Loucy (cell line): ENCODE results near the gene GLDN.

Experiments used
- H2AFZ ChIP-seq: fragments of 200-600 bp; sonication (generic); 2 replicates; pipeline ENCODE4 v1.6.0; 2016; ENCODE audit warnings: antibody characterized with exemption, mild to moderate bottlenecking, low read length, moderate library complexity
- H3F3A ChIP-seq: fragments of 200-600 bp; 2 replicates; pipeline ENCODE4 v1.6.0; 2016; ENCODE audit warnings: antibody characterized with exemption, low read depth, mild to moderate bottlenecking
- H3K27me3 ChIP-seq: fragments of 200-600 bp; sonication (generic); 2 replicates; pipeline ENCODE4 v1.6.1; 2014; ENCODE audit warnings: low read length, mild to moderate bottlenecking; ENCODE audit not compliant: insufficient read depth, poor library complexity, severe bottlenecking
- H3K36me3 ChIP-seq: fragments of 200-600 bp; sonication (generic); 2 replicates; pipeline ENCODE4 v1.6.1; 2016; ENCODE audit warnings: low read length; ENCODE audit not compliant: insufficient read depth
- H3K4me1 ChIP-seq: fragments of 200-600 bp; sonication (generic); 2 replicates; pipeline ENCODE4 v1.5.1; 2014; ENCODE audit warnings: low read length, mild to moderate bottlenecking; ENCODE audit not compliant: insufficient read depth, poor library complexity, severe bottlenecking
- H3K4me2 ChIP-seq: fragments of 200-600 bp; sonication (generic); 2 replicates; pipeline ENCODE4 v1.6.0; 2014; ENCODE audit warnings: antibody characterized with exemption, low read length, low read depth, mild to moderate bottlenecking; ENCODE audit not compliant: poor library complexity, severe bottlenecking
- H3K4me3 ChIP-seq: fragments of 200-600 bp; sonication (generic); 2 replicates; pipeline ENCODE4 v1.5.1; 2014; ENCODE audit warnings: low read length, mild to moderate bottlenecking, mixed read lengths; ENCODE audit not compliant: poor library complexity, severe bottlenecking
- H3K79me2 ChIP-seq: fragments of 200-600 bp; sonication (generic); 2 replicates; pipeline ENCODE4 v1.6.1; 2014; ENCODE audit warnings: low read length; ENCODE audit not compliant: insufficient read depth
- H3K9ac ChIP-seq: fragments of 200-600 bp; sonication (generic); 2 replicates; pipeline ENCODE4 v1.6.0; 2014; ENCODE audit warnings: mild to moderate bottlenecking, low read depth, low read length, moderate library complexity; ENCODE audit not compliant: poor library complexity, severe bottlenecking
- H3K9me2 ChIP-seq: fragments of 200-600 bp; sonication (generic); replicated peaks from 2 replicates; pipeline ENCODE4 v1.6.1; 2016; ENCODE audit warnings: low read depth, low read length, mixed read lengths
- H3K9me3 ChIP-seq: fragments of 200-600 bp; sonication (generic); 2 replicates; pipeline ENCODE4 v1.6.1; 2014; ENCODE audit warnings: mild to moderate bottlenecking, antibody characterized with exemption, low read length, low read depth; ENCODE audit not compliant: insufficient read depth
- H4K20me1 ChIP-seq: fragments of 200-600 bp; sonication (generic); 2 replicates; pipeline ENCODE4 v1.6.0; 2014; ENCODE audit warnings: antibody characterized with exemption, low read length, mild to moderate bottlenecking; ENCODE audit not compliant: insufficient read depth, poor library complexity, severe bottlenecking
- CTCF ChIP-seq: fragments of 200-600 bp; sonication (generic); conservative IDR thresholded peaks from 2 replicates; pipeline ENCODE4 v1.5.1; 2014; ENCODE audit warnings: mild to moderate bottlenecking, antibody characterized with exemption, low read length
- EZH2phosphoT487 ChIP-seq: fragments of 200-600 bp; IDR thresholded peaks from 2 replicates; pipeline ENCODE4 v1.6.1; 2018; ENCODE audit warnings: antibody characterized with exemption, mild to moderate bottlenecking, moderate library complexity, borderline replicate concordance

The GLDN gene

DNA sequence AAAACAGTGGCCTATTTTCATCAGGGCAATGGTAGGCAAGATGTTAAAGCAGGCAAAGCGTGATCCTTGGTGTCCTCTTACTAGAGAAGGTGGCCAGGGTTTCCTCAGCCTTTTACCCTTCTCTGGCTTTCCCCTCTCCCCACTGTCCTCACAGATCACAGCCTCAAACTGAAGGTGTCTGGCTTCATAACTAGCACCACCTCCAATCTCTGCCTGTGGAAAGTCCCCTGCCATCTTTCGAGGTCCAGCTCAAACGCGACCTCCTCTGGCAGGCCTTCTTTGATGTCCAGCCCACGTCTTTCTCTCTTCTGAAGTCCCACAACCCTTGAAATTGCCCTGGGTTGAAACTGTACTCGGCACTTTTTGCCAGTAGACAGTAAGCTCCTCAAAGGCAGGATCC, 39.0 kb upstream of the GLDN start:
- no peak for TF ChIP-seq EZH2phosphoT487
- TF ChIP-seq CTCF = no peak
- Histone ChIP-seq H3K9me3 (no peaks in the 10 kb centered on the region), H3K27me3 (no peaks in the 10 kb centered on the region), H3F3A (no peaks in the 10 kb centered on the region), H3K9me2 (no peaks in the 10 kb centered on the region), H3K9ac (no peak overlapping the region), H3K36me3 (no peaks in the 10 kb centered on the region), H2AFZ (no peak overlapping the region), H3K4me1 (peaks cover 7% of the 10 kb centered on the region), H3K4me3 (no peak overlapping the region), H4K20me1 (no peaks in the 10 kb centered on the region), H3K79me2 (no peaks in the 10 kb centered on the region), H3K4me2 (no peak overlapping the region)

- Histone ChIP-seq H3K27me3 (no peaks in the 10 kb centered on the region), H3K9me2 (no peaks in the 10 kb centered on the region), H3K79me2 (no peaks in the 10 kb centered on the region), H3K4me2 (no peak overlapping the region), H3K4me3 (no peak overlapping the region), H3K36me3 (no peaks in the 10 kb centered on the region), H3K4me1 (peaks cover 10% of the 10 kb centered on the region), H3K9me3 (no peaks in the 10 kb centered on the region), H3F3A (no peaks in the 10 kb centered on the region), H2AFZ (no peak overlapping the region), H3K9ac (no peak overlapping the region), H4K20me1 (no peaks in the 10 kb centered on the region)
- TF ChIP-seq CTCF = no peak
- TF ChIP-seq EZH2phosphoT487 = no peak
These were observed 37.9 kb upstream of the GLDN start for GRCh38 chr15:51303462-51303980.

DNA sequence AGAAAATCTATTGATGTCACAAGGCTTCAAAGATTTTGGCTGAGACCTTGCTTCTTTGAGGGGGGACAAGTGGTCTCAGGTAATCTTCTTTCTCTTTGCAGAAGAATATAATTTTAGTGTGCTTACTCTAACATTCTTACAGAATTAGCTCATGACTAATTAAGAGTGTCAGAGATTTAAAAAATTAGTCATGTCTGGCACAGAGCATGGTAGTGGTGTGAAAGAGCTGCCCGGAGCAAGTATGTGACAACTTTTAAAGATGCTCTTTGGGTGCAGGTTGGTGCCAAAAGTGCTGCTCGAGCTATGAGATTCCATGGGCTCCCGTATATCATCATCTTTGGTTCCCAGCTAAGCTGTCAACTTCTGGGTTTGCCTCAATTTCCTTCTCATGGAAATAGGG, 34.1 kb upstream of the GLDN start:
- no peaks in the 10 kb centered on the region for H3F3A ChIP-seq
- peaks cover 7% of the 10 kb centered on the region for H3K4me1 ChIP-seq
- no peak overlapping the region for H2AFZ ChIP-seq
- H3K36me3 ChIP-seq = no peaks in the 10 kb centered on the region
- no peak overlapping the region for H3K4me3 ChIP-seq
- H3K9me3 ChIP-seq = no peaks in the 10 kb centered on the region
- H3K9ac ChIP-seq = no peak overlapping the region
- no peaks in the 10 kb centered on the region for H3K27me3 ChIP-seq
- TF ChIP-seq EZH2phosphoT487 = no peak
- no peak for TF ChIP-seq CTCF
- no peak overlapping the region for H3K4me2 ChIP-seq
- no peaks in the 10 kb centered on the region for H3K79me2 ChIP-seq
- no peaks in the 10 kb centered on the region for H4K20me1 ChIP-seq
- H3K9me2 ChIP-seq = no peaks in the 10 kb centered on the region
